ENCODE results near the gene LEUTX. TPM values are rescaled to one million over a fixed set of nuclear protein-coding genes. Genes with fewer than 3 reads are reported as not detected.

The LEUTX gene
- total RNA-seq, 1 donor from 2014 or later = 1.6 TPM

DNA sequence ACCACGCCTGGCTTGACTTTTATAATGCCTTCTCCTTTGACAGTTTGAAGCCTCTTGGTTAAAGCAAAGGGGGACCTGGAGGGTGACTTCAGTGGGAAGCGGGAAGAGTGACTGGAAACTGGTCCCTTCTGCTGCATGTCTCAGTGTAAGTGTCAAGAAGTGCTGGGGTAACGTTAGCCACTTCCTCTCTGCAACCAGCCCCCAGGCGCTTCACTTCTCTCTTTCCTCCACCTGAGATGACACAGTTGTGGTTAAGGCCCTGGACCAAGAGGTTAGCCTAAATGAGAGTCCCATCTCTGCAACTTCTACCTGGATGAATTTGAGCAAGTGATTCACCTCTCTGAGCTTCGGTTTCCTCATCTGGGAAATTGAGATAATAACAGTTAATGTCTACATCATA, 16.3 kb downstream of the LEUTX start:
- Mint-ChIP-seq H3K36me3 (ENCODE audit: unreplicated experiment) (no peaks in the 10 kb centered on the region), H3K4me3 (ENCODE audit: unreplicated experiment) (no peak overlapping the region), H3K27ac (ENCODE audit: unreplicated experiment) (no peak overlapping the region), H3K27me3 (ENCODE audit: unreplicated experiment) (peaks cover 3% of the 10 kb centered on the region), H3K4me1 (ENCODE audit: low read depth, unreplicated experiment) (no peaks in the 10 kb centered on the region), H3K9me3 (ENCODE audit: unreplicated experiment) (no peaks in the 10 kb centered on the region)
- no peak for DNase-seq
- TF ChIP-seq, protein P1, sequence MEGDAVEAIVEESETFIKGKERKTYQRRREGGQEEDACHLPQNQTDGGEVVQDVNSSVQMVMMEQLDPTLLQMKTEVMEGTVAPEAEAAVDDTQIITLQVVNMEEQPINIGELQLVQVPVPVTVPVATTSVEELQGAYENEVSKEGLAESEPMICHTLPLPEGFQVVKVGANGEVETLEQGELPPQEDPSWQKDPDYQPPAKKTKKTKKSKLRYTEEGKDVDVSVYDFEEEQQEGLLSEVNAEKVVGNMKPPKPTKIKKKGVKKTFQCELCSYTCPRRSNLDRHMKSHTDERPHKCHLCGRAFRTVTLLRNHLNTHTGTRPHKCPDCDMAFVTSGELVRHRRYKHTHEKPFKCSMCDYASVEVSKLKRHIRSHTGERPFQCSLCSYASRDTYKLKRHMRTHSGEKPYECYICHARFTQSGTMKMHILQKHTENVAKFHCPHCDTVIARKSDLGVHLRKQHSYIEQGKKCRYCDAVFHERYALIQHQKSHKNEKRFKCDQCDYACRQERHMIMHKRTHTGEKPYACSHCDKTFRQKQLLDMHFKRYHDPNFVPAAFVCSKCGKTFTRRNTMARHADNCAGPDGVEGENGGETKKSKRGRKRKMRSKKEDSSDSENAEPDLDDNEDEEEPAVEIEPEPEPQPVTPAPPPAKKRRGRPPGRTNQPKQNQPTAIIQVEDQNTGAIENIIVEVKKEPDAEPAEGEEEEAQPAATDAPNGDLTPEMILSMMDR (IDR thresholded peaks at IDR 0.05; ENCODE audit: partially characterized antibody, unreplicated experiment) = no peak

DNA sequence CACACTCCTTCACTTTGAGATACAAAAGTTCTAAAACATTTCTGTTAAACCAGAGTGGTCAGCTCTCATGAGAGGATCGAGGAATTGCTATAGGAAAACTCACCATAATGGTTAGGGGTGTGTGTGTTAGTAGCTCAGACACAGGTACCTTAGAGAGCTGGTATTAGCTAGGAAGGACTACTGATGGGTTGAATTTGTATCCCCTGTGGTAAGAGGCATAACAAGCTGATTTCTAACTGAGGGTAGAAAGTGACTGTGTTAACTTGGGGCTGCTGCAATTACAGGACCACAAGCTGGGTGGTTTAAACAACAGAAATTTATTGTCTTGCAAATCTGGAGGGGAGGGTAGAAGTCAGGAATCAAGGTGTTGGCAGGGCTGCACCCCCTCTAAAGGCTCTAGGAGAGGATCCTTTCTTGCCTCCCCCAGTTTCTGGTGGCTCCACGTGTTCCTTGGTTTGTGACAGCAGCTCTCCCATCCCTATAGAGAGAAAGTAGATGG, 17.4 kb downstream of the LEUTX start:
- no peaks in the 10 kb centered on the region for H3K9me3 Mint-ChIP-seq (ENCODE audit: unreplicated experiment)
- TF ChIP-seq, protein P1 (IDR thresholded peaks at IDR 0.05; ENCODE audit: partially characterized antibody, unreplicated experiment) = no peak
- no peaks in the 10 kb centered on the region for H3K4me1 Mint-ChIP-seq (ENCODE audit: low read depth, unreplicated experiment)
- no peak overlapping the region for H3K27ac Mint-ChIP-seq (ENCODE audit: unreplicated experiment)
- no peak overlapping the region for H3K4me3 Mint-ChIP-seq (ENCODE audit: unreplicated experiment)
- no peak for DNase-seq
- H3K27me3 Mint-ChIP-seq (ENCODE audit: unreplicated experiment) = peaks cover 3% of the 10 kb centered on the region
- H3K36me3 Mint-ChIP-seq (ENCODE audit: unreplicated experiment) = no peaks in the 10 kb centered on the region

DNA sequence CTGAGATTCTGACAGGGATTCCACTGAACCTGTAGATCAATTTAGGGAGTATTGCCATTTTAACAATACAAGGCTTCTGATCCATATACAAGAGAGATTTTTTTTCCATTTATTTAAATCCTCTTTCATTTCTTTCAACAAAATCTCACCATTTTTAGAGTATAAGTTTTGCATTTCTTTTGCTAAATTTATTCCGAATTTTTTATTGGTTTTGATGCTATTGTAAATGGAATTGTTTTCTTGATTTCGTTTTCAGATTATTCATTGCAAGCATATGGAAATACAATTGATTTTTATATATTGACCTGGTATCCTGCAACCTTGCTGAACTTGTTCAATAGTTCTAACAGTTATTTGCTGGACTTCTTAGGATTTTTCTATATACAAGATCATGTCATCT, 18.4 kb downstream of the LEUTX start:
- DNase-seq = no peak
- H3K4me3 Mint-ChIP-seq (ENCODE audit: unreplicated experiment) = no peak overlapping the region
- TF ChIP-seq, protein P1 (IDR thresholded peaks at IDR 0.05; ENCODE audit: partially characterized antibody, unreplicated experiment) = no peak
- no peaks in the 10 kb centered on the region for H3K4me1 Mint-ChIP-seq (ENCODE audit: low read depth, unreplicated experiment)
- H3K9me3 Mint-ChIP-seq (ENCODE audit: unreplicated experiment) = no peaks in the 10 kb centered on the region
- H3K27me3 Mint-ChIP-seq (ENCODE audit: unreplicated experiment) = peaks cover 3% of the 10 kb centered on the region
- H3K27ac Mint-ChIP-seq (ENCODE audit: unreplicated experiment) = no peak overlapping the region
- H3K36me3 Mint-ChIP-seq (ENCODE audit: unreplicated experiment) = no peaks in the 10 kb centered on the region

GRCh38 chr19:39802958-39803357, 24.3 kb downstream of the LEUTX start:
- DNase-seq = no peak
- Mint-ChIP-seq H3K4me1 (ENCODE audit: low read depth, unreplicated experiment) (no peaks in the 10 kb centered on the region), H3K9me3 (ENCODE audit: unreplicated experiment) (no peaks in the 10 kb centered on the region), H3K27me3 (ENCODE audit: unreplicated experiment) (peaks cover 10% of the 10 kb centered on the region), H3K27ac (ENCODE audit: unreplicated experiment) (no peak overlapping the region), H3K36me3 (ENCODE audit: unreplicated experiment) (no peaks in the 10 kb centered on the region), H3K4me3 (ENCODE audit: unreplicated experiment) (no peak overlapping the region)
- TF ChIP-seq, protein P1 (IDR thresholded peaks at IDR 0.05; ENCODE audit: partially characterized antibody, unreplicated experiment) = no peak

GRCh38 chr19:39805104-39805503, 26.4 kb downstream of the LEUTX start:
- Mint-ChIP-seq H3K4me3 (ENCODE audit: unreplicated experiment) (no peak overlapping the region), H3K4me1 (ENCODE audit: low read depth, unreplicated experiment) (no peaks in the 10 kb centered on the region), H3K36me3 (ENCODE audit: unreplicated experiment) (peaks cover 6% of the 10 kb centered on the region), H3K9me3 (ENCODE audit: unreplicated experiment) (no peaks in the 10 kb centered on the region), H3K27me3 (ENCODE audit: unreplicated experiment) (peaks cover 10% of the 10 kb centered on the region), H3K27ac (ENCODE audit: unreplicated experiment) (no peak overlapping the region)
- DNase-seq = no peak
- TF ChIP-seq, protein P1 (IDR thresholded peaks at IDR 0.05; ENCODE audit: partially characterized antibody, unreplicated experiment) = no peak
